Left forelimb (tissue), 1 donor: ENCODE results near the gene UBR4.

Source experiments
- DNase-seq: peaks from one replicate; pipeline ENCODE4 v3.0.0-alpha.2; 2018; ENCODE audit warnings: low spot score

Gene UBR4

DNA sequence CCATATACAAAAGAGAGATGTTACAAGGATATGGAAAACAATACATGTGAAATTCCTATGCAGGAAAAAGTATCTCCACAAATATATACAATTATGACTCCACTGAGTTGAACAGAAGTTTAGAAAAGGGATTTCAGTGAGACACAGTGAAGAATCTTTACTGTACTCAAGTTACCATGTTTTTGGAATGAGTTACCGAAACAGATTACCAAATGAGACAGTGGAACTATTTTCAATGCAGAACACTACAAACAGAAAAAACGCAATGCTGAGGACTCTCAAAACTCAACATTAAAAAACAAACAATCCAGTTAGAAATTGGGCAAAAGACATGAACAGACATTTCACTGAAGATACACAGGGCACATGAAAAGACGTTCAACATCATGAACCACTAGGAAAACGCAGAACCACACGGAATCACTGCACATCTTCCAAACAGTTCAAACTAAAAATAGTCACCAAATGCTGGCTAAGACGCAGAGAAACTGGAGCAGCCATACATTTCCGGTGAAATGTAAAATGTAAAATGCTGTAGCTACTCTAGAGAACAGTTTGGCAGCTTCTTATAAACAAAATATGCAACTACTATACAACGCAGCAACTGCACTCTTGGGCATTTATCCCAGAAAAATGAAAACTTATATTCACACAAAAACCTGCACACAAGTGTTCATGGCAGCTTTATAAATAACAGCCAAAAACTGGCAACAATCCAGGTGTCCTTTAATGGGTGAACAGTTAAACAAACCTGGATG, 118.7 kb downstream of the UBR4 start:
- no peak for DNase-seq

GRCh38 chr1:19089524-19089923, 120.5 kb downstream of the UBR4 start:
- no peak for DNase-seq

GRCh38 chr1:19088717-19089442, 121.2 kb downstream of the UBR4 start:
- DNase-seq = no peak

DNA sequence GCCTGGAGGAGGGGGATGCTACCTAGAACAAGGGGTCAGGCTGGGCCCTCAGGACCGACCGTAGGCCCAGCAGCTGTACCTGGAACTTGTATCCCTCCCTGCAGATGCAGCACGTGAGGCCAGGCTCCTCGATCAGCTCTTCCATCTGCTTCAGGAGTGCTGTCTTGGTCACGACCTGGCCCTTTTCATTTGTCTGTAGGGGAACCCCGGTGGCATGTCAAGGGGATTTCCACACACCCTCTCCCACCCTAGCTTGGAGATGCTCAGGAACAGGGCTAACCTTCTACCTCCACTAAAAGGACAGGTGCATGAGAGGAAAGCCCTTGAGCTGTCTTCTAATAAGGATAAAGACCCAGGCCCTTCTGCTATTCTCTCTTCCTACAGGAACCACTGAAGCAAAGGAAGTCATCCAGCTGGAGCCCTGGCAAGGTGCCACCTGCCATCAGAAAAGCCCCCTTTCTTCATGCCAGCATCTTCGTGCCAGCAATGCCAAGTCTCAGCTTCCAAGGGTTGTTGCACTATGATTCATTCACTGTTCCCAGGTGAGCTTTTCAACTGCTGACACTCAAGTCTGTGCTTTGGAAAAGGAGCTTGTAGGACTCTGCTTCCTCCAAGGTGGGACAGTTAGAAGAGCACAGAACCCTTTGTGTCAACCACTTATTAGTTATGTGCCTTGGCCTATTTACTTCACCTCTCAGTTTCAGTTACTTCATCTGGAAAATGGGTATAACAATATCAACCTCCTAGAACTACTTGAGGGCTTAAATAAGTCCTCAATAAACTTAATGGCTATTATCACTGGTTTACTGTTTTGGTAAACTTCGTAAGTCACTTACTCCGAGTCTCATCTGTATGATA, 122.1 kb downstream of the UBR4 start:
- DNase-seq = no peak

- no peak for DNase-seq
Observed at GRCh38 chr1:19087017-19087736, 122.9 kb downstream of the UBR4 start.

DNA sequence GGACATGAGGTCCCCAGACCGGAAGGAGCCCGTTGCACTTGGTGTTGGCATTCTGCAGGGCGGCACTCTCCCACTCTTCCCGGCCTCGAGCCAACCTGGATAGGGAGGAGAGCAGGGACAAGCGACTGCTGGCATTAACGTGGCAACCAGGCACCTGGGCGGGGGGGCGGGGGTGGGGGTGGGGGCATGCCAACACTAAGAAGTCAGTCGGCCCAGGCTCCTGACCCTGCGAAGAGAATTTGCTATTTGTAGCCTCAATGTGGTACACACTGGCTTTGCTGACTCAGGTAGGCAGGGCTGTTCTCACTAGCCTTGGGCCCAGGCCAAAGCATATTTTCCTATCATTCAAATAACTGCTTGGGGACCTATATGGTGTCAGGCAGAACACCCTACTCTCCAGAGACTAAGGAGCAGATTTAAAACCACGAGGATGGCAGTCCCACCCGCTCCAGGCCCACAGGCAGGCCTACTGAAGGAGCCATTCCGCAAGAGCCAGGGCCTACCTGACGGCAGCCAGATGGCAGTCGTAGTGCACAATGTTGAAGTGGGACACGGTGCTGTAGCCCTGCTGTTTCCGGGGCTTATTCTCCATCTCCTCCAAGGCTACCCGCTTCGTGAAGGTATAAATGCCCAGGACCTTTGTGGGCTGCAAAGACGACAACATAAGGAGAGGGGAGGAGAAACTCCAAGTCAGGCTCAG, 123.7 kb downstream of the UBR4 start:
- no peak for DNase-seq

DNA sequence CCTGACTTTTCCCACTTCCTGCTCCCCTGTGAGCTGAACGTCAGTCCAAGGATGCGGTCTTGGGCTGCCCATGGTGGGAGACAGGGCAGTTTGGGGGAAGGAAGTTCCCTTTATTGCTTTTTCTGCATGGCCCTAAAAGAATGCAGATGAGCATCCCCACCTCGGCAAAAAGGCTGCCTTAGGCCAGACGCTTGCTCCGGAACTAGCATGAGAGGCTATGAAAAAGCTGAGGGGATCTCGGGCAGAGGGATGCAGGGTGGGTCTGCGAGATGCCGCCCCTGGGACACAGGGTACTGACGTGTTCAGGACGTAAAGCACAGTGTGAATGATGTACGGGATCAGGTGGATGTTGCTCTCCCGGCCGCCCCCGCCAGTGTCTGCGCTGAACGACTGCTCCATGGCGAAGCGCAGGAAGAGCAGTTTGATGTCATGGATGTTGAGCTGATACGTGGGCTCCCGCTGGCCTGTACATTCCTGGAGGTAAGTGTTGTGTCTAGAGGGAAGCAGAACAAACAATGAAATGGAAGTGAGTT, 125.8 kb downstream of the UBR4 start:
- no peak for DNase-seq

DNA sequence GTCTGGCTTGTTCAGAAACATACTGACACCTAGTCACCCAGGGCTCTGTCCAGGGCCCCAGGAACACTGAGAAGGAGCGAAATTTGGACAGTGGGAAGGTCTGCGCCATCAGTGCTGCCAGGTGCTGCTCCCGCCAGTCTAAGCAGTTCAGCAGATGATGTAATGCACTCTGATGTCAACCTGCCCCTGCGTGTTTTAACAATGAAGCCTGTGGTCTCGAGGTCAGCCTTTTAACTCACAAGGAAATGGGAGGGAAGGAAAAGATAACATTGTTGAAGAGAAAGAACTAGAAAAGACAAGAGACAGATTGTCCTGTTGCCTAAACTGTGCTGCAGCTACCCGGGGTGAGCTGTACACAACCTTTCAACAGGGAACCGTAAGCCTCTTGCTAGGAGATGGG, 127.0 kb downstream of the UBR4 start:
- DNase-seq = no peak

- no peak for DNase-seq
Observed at GRCh38 chr1:19081218-19081893, 128.7 kb downstream of the UBR4 start.

DNA sequence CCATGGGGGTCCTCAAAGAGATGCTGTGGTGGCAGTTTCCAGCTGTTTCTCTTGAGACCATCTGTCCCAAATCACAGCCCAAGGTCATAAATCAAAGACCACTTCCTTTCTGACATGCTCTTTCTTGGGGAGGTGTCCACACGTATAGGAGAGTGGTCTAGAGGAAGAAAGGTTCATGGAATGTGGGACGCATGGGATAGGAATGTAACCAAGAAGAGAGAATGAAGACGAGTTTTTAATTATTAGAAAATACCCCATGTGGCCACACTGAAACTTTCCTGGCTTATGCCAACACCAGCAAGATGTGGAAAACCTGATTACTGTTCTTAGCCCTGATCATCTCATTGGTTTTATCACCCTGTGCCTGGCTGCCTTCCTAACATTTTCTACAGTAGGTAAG, 129.3 kb downstream of the UBR4 start:
- DNase-seq = no peak

- DNase-seq = no peak
Observed at GRCh38 chr1:19079541-19080472, 130.3 kb downstream of the UBR4 start.

DNA sequence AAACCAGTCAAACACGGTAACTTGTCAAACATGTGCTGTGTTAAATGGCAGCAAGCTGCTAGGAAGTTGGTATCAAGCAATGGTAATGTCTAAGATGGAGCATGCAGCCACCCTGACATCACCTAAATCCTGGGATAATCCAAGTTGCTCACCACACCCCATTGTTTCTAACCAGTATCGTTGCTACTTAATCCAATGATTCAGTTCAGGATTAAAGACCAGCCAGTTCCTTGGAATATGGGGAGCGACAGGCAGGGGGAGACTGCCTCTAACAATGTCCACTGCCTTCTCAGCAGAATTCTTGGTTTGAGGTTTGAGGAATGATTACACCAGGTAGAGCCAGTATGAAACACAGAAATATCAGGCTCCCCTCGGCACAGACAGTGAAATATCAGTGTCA, 131.5 kb downstream of the UBR4 start:
- DNase-seq = no peak

DNA sequence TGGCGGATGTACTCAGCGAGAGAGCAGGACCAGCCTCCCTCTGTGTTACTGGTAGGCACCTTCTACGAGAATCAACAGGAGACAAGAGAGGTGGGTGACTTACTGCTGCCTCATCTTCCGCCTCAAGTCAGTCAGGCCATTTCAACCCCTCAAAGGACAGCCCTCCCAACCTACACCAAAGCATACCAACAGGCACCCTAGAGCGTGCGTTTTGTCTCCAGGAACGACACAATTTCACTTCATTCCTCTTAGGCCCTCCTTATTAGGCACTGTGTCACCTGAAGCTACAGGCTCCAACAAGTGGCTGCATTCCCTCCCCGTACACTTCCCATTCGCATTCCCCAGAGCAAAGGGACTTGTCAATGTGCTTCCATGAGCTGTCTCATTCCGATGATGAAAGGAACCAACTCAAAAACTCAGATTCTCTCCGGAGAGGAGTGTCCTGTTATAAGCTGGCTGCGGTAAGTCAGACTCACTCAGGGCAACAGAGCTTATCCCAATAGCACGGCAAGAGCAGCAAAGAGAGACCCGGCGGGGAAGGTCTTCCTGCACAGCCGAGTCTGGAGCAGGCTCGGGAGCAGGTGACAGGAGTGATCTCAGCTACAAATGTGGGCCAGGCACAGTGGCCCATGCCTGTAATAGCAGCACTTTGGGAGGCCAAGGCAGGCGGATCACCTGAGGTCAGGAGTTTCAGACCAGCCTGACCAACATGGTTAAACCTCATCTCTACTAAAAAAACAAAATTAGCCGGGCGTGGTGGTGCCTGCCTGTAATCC, 133.0 kb downstream of the UBR4 start:
- no peak for DNase-seq

DNA sequence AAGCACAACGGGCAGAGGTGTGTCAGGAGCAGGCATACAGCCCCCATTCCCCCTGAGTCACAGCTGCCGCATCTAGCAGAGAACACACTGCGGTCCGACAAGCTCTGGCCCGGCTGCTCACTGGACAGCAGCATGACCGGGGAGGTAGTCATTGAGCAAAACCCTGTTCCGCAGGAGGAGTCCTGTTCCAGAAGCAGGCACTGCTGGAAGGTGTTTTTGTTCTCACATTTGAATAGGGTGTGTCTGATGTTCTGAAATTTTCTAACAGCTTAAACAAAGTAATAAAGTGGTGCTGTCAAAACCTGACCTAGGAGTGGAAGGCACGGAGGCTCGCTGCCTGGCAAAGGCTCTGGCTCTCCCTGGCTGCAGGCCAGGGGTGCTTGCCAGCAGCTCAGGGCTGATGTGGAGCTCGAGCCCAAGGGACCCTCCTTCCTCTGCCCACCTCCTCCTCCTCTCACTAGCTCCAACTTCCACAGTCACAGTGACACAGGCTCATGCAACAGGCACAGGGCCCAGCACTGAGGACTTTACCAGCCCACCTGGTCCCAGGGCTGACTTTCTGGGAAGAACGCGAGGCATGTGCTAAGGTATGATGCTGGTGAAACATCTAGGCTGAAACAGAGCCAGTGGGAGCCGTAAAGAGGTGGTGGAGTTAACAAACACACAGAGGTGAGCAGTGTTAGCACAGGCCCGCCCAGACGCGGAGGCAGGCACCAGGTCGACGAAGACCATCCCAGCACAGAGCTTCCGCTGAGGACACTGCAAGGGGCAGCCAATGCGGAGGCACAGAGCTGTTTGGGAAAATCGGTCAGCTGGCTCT, 135.0 kb downstream of the UBR4 start:
- no peak for DNase-seq

- no peak for DNase-seq
Observed at GRCh38 chr1:19074361-19074901, 135.6 kb downstream of the UBR4 start.

DNA sequence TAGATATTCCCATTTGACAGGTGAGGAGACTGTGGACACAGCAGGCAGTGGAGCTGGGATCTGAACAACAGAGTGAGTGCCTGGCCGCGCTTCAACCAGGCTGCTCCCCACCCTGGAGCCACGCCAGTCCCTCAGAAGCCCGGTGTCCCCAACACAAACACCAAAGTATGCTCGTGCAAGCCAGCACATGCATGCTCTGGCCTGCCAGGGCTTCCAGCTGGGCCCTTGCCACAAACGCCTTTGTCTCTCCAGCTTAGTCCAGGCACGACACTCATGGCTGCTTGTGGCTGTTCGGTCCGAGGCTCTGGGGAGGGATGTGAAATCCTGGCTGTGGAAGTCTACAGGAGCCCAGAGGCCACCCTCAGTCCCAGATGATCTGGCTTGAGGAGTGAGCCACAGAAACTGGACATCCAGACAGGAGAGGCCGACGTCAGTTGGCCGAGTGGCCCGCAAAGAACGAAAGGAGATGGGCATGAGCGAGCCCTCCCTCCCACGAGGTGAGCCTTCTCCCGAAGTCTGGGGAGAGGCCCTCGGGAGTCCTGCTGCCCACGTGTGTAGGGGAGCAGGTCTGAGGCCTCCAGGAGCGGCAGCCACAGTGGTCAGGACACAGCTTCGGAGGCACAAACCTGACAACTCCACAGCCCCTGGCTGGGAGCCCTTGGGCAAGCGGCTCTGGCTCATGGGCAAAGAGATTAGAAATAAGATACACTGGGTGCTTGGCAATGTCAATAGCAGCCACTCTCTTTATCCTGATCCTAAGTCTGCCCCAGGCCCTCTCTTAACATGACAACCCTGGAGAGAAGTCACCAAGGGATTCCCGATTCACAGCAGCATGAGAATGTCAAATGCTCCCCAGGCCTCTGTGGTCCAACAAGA, 136.5 kb downstream of the UBR4 start:
- DNase-seq = no peak
